HCT116 (cell line): ENCODE data around the gene STIL. TPM values are rescaled to one million over a fixed set of nuclear protein-coding genes. Genes with fewer than 3 reads are reported as not detected.

Experiments
- ATAC-seq: fragments of 200-7000 bp; cut with Tn5 transposase; 2 replicates; pipeline ENCODE4 v1.9.1; 2020; ENCODE audit warnings: mild to moderate bottlenecking, moderate library complexity
- BruUV-seq: library from RNA; stranded (reverse); fragments of 400-500 nt; replicated peaks from 2 replicates; lab custom pipeline; 2021; lab: Mats Ljungman, UMichigan
- CTCF ChIA-PET: fragments of 300-600 bp; sonication (Branson Sonifier 250); formaldehyde crosslinking; loops from one replicate; lab custom pipeline; 2021; ENCODE audit warnings: antibody characterized with exemption; lab: Charles Lee
- POLR2A ChIA-PET: fragments of 300-600, 350-600 bp; sonication (Branson Sonifier 250); formaldehyde crosslinking; loops from one replicate; lab custom pipeline; 2021; ENCODE audit warnings: antibody characterized with exemption; lab: Charles Lee
- RAD21 ChIA-PET, 2 experiments: fragments of 300-600 bp; sonication (Branson Sonifier 250); formaldehyde crosslinking; loops; one replicate each; lab custom pipeline; 2023; ENCODE audit warnings: low total read pairs in 2 of 2; ENCODE audit not compliant: uncharacterized antibody in 2 of 2, unreplicated experiment in 2 of 2, low non-redundant PET in 1 of 2; lab: Charles Lee
- DNase-seq: peaks from one replicate; pipeline ENCODE4 v3.0.0-alpha.2; 2010; ENCODE audit warnings: low read depth, low spot score
- H2AFZ ChIP-seq: fragments of 200-600 bp; shearing (Covaris generic), sonication (generic); 2 replicates; pipeline ENCODE4 v1.6.1; 2017; ENCODE audit warnings: low read depth, mixed run types, mixed read lengths, antibody characterized with exemption, low read length; ENCODE audit not compliant: poor library complexity, severe bottlenecking
- H3K27ac ChIP-seq: 2 replicates; pipeline ENCODE4 v1.5.1; 2012; ENCODE audit warnings: low read depth, low read length
- H3K27me3 ChIP-seq: fragments of 200-600 bp; sonication (generic); 2 replicates; pipeline ENCODE4 v1.6.1; 2016; ENCODE audit warnings: mixed run types, low read length, mixed read lengths; ENCODE audit not compliant: insufficient read depth
- H3K36me3 ChIP-seq, 2 experiments: fragments of 200-500 bp in 1 of 2; fragments of 200-600 bp in 1 of 2; sonication (Bioruptor generic) in 1 of 2; sonication (generic) in 1 of 2; 2 replicates each; pipeline versions ENCODE4 v1.5.1 to v1.6.1; 2014 to 2016; ENCODE audit warnings: low read length in 2 of 2, inconsistent platforms in 1 of 2, mixed read lengths in 1 of 2, mixed run types in 1 of 2; ENCODE audit not compliant: insufficient read depth in 2 of 2, control insufficient read depth in 1 of 2
- H3K4me1 ChIP-seq, 2 experiments: fragments of 200-600 bp in 1 of 2; sonication (generic) in 1 of 2; 2 replicates each; pipeline versions ENCODE4 v1.5.1 to v1.6.1; 2012 to 2017; ENCODE audit warnings: low read length in 2 of 2, inconsistent platforms in 1 of 2, mild to moderate bottlenecking in 1 of 2, mixed read lengths in 1 of 2, mixed run types in 1 of 2, moderate library complexity in 1 of 2; ENCODE audit not compliant: insufficient read depth in 2 of 2, control insufficient read depth in 1 of 2
- H3K4me2 ChIP-seq: fragments of 200-600 bp; sonication (generic); 2 replicates; pipeline ENCODE4 v1.6.1; 2017; ENCODE audit warnings: mixed run types, low read length, mixed read lengths
- H3K4me3 ChIP-seq, 2 experiments: fragments of 200-600 bp in 1 of 2; sonication (generic) in 1 of 2; replicated peaks in 1 of 2; 2 replicates each; pipeline ENCODE4 v1.5.1; 2011 to 2016; ENCODE audit warnings: low read length in 2 of 2, control low read depth in 1 of 2, low read depth in 1 of 2, mild to moderate bottlenecking in 1 of 2, mixed read lengths in 1 of 2, mixed run types in 1 of 2
- H3K79me2 ChIP-seq: fragments of 200-600 bp; sonication (generic); 2 replicates; pipeline ENCODE4 v1.6.1; 2017; ENCODE audit warnings: mild to moderate bottlenecking, mixed run types, low read length, moderate library complexity, mixed read lengths; ENCODE audit not compliant: insufficient read depth
- H3K9ac ChIP-seq: fragments of 200-600 bp; sonication (generic); 2 replicates; pipeline ENCODE4 v1.6.1; 2016; ENCODE audit warnings: low read length, mixed read lengths
- H3K9me2 ChIP-seq: fragments of 200-600 bp; sonication (generic), shearing (Covaris generic); 2 replicates; pipeline ENCODE4 v1.6.1; 2017; ENCODE audit warnings: mixed run types, mild to moderate bottlenecking, moderate library complexity; ENCODE audit not compliant: insufficient read depth
- H3K9me3 ChIP-seq, 2 experiments: fragments of 200-500 bp in 1 of 2; fragments of 200-600 bp in 1 of 2; sonication (Bioruptor generic) in 1 of 2; sonication (generic) in 1 of 2; 2 replicates each; pipeline ENCODE4 v1.6.1; 2014 to 2017; ENCODE audit warnings: low read length in 2 of 2, mixed read lengths in 2 of 2, inconsistent platforms in 1 of 2, low read depth in 1 of 2, mild to moderate bottlenecking in 1 of 2, mixed run types in 1 of 2, moderate library complexity in 1 of 2; ENCODE audit not compliant: control insufficient read depth in 1 of 2, insufficient read depth in 1 of 2
- H4K20me1 ChIP-seq: fragments of 200-600 bp; sonication (generic), shearing (Covaris generic); 2 replicates; pipeline ENCODE4 v1.6.1; 2017; ENCODE audit warnings: mixed run types, mild to moderate bottlenecking, moderate library complexity; ENCODE audit not compliant: insufficient read depth
- POLR2AphosphoS5 ChIP-seq: IDR thresholded peaks from 2 replicates; pipeline ENCODE4 v1.6.1; 2011; ENCODE audit warnings: mild to moderate bottlenecking, low read depth, low read length, moderate library complexity
- RAD21 ChIP-seq: IDR thresholded peaks from 2 replicates; pipeline ENCODE4 v1.6.1; 2012; ENCODE audit warnings: low read depth, mild to moderate bottlenecking
- SIN3A ChIP-seq: IDR thresholded peaks from 2 replicates; pipeline ENCODE4 v1.6.1; 2012; ENCODE audit warnings: low read depth
- SRF ChIP-seq: IDR thresholded peaks from 2 replicates; pipeline ENCODE4 v1.6.1; 2012; ENCODE audit warnings: low read depth
- ZNF274 ChIP-seq: fragments of 200-500 bp; sonication (Bioruptor generic); IDR thresholded peaks from 2 replicates; pipeline ENCODE4 v1.6.1; 2014; ENCODE audit warnings: mild to moderate bottlenecking, low read depth, low read length, inconsistent platforms
- intact Hi-C: fragments of 100-400 bp; cut with micrococcal nuclease; formaldehyde crosslinking; loops from 2 replicates; pipeline ENCODE4 v1.10.0; 2022
- total RNA-seq: library from RNA; stranded (reverse); gene quantifications from one replicate; pipeline ENCODE4 v1.2.1, GENCODE V29; 2021; ENCODE audit not compliant: unreplicated experiment
- TF ChIP-seq, protein P1 (sequence below): IDR thresholded peaks from 2 replicates; pipeline ENCODE4 v1.6.1; 2011; ENCODE audit warnings: mild to moderate bottlenecking, low read length, moderate library complexity; ENCODE audit not compliant: insufficient replicate concordance; ENCODE audit errors: extremely low read depth
- TF ChIP-seq, protein P2 (sequence below): IDR thresholded peaks from 2 replicates; pipeline ENCODE4 v1.6.1; 2012
- TF ChIP-seq, protein P3 (sequence below), 3 experiments: fragments of 200-600 bp in 1 of 3; sonication (generic) in 1 of 3; IDR thresholded peaks in 2 of 3; conservative IDR thresholded peaks in 1 of 3; 2 replicates each; pipeline ENCODE4 v1.5.1; 2012 to 2017; ENCODE audit warnings: low read depth in 2 of 3, low read length in 2 of 3, antibody characterized with exemption in 1 of 3, borderline replicate concordance in 1 of 3, control low read depth in 1 of 3, mild to moderate bottlenecking in 1 of 3, mixed read lengths in 1 of 3, mixed run types in 1 of 3, moderate library complexity in 1 of 3; ENCODE audit not compliant: insufficient read depth in 1 of 3

STIL gene
- total RNA-seq, 1 experiment from 2014 or later: 34.4 TPM

- no peak overlapping the region for H2AFZ ChIP-seq
- TF ChIP-seq SRF (no peak), RAD21 (no peak), POLR2AphosphoS5 (no peak)
- no peaks in the 10 kb centered on the region for H3K79me2 ChIP-seq
- no peaks in the 10 kb centered on the region for H3K4me1 ChIP-seq
- no peak overlapping the region for H3K4me3 ChIP-seq
- CTCF ChIA-PET: no interaction called here
- BruUV-seq: no TSS peak
- no peak overlapping the region for H3K4me2 ChIP-seq
- no peaks in the 10 kb centered on the region for H4K20me1 ChIP-seq
- H3K9me3 ChIP-seq: no peaks in the 10 kb centered on the region
- no peak for DNase-seq
- no peaks in the 10 kb centered on the region for H3K9me2 ChIP-seq
- no peak for ATAC-seq
- no peak overlapping the region for H3K9ac ChIP-seq
- no peaks in the 10 kb centered on the region for H3K27me3 ChIP-seq
- RAD21 ChIA-PET: no interaction called here
- no peaks in the 10 kb centered on the region for H3K36me3 ChIP-seq
- intact Hi-C loops: no loop called here
- no peak overlapping the region for H3K27ac ChIP-seq
- POLR2A ChIA-PET: no interaction called here
Observed at GRCh38 chr1:47214549-47214948, 99.4 kb downstream of the STIL start.

DNA sequence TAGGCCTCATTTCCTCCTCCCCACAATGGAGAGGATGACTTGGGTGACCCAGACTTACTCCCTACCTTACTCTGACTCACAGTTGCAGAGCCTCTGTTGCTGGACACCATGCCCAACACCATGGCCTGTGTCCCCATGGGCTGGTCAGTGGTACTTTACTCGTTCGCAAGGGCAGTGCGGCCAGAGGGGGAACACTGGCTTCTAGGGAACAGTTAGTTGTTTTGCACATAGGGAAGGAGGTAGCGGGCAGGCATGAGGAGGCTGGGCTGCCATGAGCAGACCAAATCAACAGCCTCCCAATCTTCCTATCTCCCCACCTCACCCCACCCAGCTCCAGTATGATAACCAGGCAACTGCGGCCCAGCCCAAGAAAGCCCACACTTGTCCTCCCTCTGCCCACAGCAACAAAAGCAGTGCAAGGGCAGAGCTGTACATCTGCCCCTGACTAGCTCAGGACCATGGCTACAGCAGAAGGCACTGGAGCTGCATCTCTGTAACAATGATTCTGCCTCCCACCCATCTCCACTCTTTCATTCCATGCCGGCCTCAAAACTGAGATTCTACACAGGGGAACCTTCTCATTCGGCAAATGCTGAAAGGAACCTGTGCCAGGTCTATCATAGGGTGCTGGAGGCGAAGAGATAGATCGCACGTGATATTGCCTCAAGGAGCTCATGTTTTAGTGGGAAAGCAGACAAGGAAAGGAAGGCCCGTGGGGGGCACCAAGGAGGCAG lies 100.5 kb downstream of the STIL start:
- Histone ChIP-seq H3K36me3 (no peaks in the 10 kb centered on the region), H3K4me2 (no peak overlapping the region), H3K27ac (no peak overlapping the region), H3K9me2 (no peaks in the 10 kb centered on the region), H3K9me3 (no peaks in the 10 kb centered on the region), H2AFZ (no peak overlapping the region), H3K79me2 (no peaks in the 10 kb centered on the region), H3K9ac (no peak overlapping the region), H3K4me1 (no peaks in the 10 kb centered on the region), H3K4me3 (no peak overlapping the region), H3K27me3 (no peaks in the 10 kb centered on the region), H4K20me1 (no peaks in the 10 kb centered on the region)
- ChIA-PET RAD21 (no interaction called here), POLR2A (no interaction called here), CTCF (no interaction called here)
- DNase-seq (no peak), ATAC-seq (no peak)
- BruUV-seq: no TSS peak
- TF ChIP-seq SRF (no peak), ZNF274 (no peak), SIN3A (no peak)
- TF ChIP-seq, protein P1, sequence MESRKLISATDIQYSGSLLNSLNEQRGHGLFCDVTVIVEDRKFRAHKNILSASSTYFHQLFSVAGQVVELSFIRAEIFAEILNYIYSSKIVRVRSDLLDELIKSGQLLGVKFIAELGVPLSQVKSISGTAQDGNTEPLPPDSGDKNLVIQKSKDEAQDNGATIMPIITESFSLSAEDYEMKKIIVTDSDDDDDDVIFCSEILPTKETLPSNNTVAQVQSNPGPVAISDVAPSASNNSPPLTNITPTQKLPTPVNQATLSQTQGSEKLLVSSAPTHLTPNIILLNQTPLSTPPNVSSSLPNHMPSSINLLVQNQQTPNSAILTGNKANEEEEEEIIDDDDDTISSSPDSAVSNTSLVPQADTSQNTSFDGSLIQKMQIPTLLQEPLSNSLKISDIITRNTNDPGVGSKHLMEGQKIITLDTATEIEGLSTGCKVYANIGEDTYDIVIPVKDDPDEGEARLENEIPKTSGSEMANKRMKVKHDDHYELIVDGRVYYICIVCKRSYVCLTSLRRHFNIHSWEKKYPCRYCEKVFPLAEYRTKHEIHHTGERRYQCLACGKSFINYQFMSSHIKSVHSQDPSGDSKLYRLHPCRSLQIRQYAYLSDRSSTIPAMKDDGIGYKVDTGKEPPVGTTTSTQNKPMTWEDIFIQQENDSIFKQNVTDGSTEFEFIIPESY: no peak
- TF ChIP-seq, protein P2, sequence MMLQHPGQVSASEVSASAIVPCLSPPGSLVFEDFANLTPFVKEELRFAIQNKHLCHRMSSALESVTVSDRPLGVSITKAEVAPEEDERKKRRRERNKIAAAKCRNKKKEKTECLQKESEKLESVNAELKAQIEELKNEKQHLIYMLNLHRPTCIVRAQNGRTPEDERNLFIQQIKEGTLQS: no peak
- TF ChIP-seq, protein P3, sequence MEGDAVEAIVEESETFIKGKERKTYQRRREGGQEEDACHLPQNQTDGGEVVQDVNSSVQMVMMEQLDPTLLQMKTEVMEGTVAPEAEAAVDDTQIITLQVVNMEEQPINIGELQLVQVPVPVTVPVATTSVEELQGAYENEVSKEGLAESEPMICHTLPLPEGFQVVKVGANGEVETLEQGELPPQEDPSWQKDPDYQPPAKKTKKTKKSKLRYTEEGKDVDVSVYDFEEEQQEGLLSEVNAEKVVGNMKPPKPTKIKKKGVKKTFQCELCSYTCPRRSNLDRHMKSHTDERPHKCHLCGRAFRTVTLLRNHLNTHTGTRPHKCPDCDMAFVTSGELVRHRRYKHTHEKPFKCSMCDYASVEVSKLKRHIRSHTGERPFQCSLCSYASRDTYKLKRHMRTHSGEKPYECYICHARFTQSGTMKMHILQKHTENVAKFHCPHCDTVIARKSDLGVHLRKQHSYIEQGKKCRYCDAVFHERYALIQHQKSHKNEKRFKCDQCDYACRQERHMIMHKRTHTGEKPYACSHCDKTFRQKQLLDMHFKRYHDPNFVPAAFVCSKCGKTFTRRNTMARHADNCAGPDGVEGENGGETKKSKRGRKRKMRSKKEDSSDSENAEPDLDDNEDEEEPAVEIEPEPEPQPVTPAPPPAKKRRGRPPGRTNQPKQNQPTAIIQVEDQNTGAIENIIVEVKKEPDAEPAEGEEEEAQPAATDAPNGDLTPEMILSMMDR (IDR thresholded peaks at IDR 0.05 in 2 of 3, conservative IDR thresholded peaks at IDR 0.05 in 1 of 3; ENCODE audit: borderline replicate concordance in 1 of 3, insufficient read depth in 1 of 3, low read depth in 2 of 3, low read length in 2 of 3): no peak
- intact Hi-C loops: no loop called here
